ENCODE results near the gene SERPINA5. TPM values are rescaled to one million over a fixed set of nuclear protein-coding genes. Genes with fewer than 3 reads are reported as not detected.

The SERPINA5 gene
- total RNA-seq, 2 donors from 2014 or later: 4.4 to 6.8 TPM

DNA sequence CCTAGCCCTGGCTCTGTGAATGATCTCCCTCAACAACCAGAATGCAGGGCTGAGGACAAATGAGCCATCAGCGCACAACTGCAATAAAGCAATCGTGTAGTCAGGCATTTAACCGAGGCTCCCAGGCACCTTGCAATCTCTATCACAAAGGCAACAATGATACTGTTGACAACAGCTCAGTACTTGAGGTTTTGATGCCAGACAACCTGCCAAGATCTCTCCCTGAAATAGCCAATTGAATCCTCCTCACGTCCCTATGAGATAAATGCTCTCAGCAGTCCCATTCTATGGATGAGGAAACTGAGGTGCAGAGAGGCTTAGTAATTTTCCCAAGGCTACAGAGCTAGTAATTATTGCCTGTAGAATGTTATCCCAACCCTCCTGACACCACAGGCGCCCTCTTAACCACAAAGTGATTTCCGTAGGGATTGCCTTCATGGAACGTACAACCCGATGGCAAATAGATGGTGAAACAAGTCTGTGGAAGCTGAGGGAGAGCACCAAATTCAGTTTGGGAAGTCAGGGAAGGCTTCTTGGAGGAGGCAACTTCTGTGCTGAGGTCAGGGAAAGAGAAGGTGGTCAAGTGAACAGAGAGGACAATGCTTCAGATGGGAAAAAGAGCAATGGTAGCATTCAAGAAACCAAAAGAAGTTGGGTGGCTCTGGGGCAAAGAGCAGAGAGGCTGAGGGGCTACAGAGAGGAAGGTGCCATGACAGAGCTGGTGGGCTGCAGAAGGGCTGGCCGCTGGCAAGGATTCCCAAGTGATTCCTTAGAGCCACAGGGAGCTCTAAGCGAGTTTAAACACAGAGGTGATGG, 43.5 kb downstream of the SERPINA5 start:
- no peak overlapping the region for H3K4me3 ChIP-seq
- H3K27me3 ChIP-seq (replicated peaks; ENCODE audit: insufficient read depth): no peaks in the 10 kb centered on the region
- H3K9me3 ChIP-seq: no peaks in the 10 kb centered on the region
- no peak for DNase-seq (ENCODE audit: low spot score)
- no peaks in the 10 kb centered on the region for H3K4me1 ChIP-seq (ENCODE audit: control insufficient read depth in 1 of 2, low read depth in 2 of 2)
- no peaks in the 10 kb centered on the region for H3K36me3 ChIP-seq
- no peak for ATAC-seq (ENCODE audit: insufficient number of reproducible peaks, low FRiP score, low read depth)
- TF ChIP-seq, protein P1, sequence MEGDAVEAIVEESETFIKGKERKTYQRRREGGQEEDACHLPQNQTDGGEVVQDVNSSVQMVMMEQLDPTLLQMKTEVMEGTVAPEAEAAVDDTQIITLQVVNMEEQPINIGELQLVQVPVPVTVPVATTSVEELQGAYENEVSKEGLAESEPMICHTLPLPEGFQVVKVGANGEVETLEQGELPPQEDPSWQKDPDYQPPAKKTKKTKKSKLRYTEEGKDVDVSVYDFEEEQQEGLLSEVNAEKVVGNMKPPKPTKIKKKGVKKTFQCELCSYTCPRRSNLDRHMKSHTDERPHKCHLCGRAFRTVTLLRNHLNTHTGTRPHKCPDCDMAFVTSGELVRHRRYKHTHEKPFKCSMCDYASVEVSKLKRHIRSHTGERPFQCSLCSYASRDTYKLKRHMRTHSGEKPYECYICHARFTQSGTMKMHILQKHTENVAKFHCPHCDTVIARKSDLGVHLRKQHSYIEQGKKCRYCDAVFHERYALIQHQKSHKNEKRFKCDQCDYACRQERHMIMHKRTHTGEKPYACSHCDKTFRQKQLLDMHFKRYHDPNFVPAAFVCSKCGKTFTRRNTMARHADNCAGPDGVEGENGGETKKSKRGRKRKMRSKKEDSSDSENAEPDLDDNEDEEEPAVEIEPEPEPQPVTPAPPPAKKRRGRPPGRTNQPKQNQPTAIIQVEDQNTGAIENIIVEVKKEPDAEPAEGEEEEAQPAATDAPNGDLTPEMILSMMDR (IDR thresholded peaks at IDR 0.05): no peak
- H3K27ac ChIP-seq: no peak overlapping the region

DNA sequence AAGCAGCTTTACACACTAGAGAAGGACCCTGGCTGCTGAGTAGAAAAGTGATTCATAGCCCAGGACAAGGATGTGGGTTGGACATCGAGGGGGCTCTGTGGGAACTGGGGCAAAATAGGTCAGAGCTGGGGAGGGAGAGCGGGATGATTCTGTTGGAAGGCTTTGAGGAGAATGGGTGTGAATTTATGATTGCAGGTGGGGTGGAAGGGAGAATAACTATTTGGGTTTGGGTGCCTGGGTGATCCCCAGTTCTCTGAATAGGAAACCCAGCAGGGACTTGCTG, 44.1 kb downstream of the SERPINA5 start:
- H3K27me3 ChIP-seq (replicated peaks; ENCODE audit: insufficient read depth): no peaks in the 10 kb centered on the region
- no peaks in the 10 kb centered on the region for H3K9me3 ChIP-seq
- H3K27ac ChIP-seq: no peak overlapping the region
- TF ChIP-seq, protein P1 (IDR thresholded peaks at IDR 0.05): no peak
- H3K4me1 ChIP-seq (ENCODE audit: control insufficient read depth in 1 of 2, low read depth in 2 of 2): no peaks in the 10 kb centered on the region
- H3K4me3 ChIP-seq: no peak overlapping the region
- DNase-seq (ENCODE audit: low spot score) (no peak), ATAC-seq (ENCODE audit: insufficient number of reproducible peaks, low FRiP score, low read depth) (no peak)
- H3K36me3 ChIP-seq: no peaks in the 10 kb centered on the region

DNA sequence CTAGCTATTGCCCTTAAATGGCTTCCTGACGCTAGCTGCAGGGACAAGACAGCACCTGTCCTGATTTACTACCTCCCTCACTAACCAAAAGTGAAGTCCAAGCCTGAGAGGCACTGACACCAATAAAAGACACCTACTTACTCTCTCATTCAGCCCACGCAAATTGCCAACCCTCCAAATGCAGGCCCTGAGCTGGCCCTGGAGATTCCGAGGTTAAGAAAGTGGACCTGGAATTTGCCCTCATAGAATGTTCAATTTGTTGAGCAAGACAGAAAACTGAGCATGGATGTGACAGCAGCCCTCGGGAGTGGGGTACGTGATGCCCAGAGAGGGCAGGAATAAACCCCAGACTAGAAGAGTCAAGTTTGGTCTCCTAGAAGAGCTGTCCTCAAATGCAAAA, 47.4 kb downstream of the SERPINA5 start:
- TF ChIP-seq, protein P1 (IDR thresholded peaks at IDR 0.05): no peak
- Histone ChIP-seq H3K27ac (no peak overlapping the region), H3K4me3 (no peak overlapping the region), H3K27me3 (replicated peaks; ENCODE audit: insufficient read depth) (no peaks in the 10 kb centered on the region), H3K36me3 (no peaks in the 10 kb centered on the region), H3K4me1 (ENCODE audit: control insufficient read depth in 1 of 2, low read depth in 2 of 2) (no peaks in the 10 kb centered on the region), H3K9me3 (no peaks in the 10 kb centered on the region)
- DNase-seq (ENCODE audit: low spot score) (no peak), ATAC-seq (ENCODE audit: insufficient number of reproducible peaks, low FRiP score, low read depth) (no peak)

DNA sequence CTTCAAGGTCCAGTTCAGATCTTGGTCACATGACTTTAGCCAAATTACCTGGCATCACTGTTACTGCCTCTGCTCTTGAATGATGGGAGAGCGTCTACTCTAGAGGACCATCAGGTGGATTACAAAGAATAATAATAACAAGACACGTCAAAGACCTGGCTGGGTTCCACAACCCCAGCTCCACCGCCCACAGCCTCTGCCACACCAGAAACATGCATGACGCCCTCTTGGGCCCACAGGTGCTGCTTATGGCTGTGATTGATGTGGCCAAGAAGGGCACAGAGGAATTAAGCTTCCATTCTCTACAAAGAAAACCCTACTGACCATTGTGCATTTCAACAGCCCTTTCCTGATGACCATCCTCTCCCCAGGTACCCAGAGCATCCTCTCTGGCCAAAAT, 49.2 kb downstream of the SERPINA5 start:
- DNase-seq (ENCODE audit: low spot score): no peak
- TF ChIP-seq, protein P1 (IDR thresholded peaks at IDR 0.05): no peak
- no peaks in the 10 kb centered on the region for H3K9me3 ChIP-seq

DNA sequence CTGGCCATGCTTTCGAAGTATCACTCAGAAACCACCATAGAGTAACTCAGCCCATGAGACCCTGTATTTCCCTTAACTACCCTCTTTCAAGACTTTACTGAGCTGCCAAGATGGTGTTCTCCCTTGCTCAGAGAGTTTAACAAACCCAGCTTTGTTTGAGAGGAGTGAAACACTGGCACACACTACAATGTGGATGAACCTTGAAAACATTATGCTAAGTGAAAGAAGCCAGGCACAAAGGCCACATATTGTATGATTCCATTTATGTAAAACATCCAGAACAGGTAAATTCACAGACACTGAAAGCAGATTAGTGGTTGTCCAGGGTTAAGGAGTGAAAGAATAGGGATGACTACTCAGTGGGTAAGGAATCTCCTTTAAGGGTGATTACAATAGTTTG, 49.8 kb downstream of the SERPINA5 start:
- TF ChIP-seq, protein P1 (IDR thresholded peaks at IDR 0.05): no peak
- no peak overlapping the region for H3K27ac ChIP-seq
- DNase-seq (ENCODE audit: low spot score) (no peak), ATAC-seq (ENCODE audit: insufficient number of reproducible peaks, low FRiP score, low read depth) (no peak)
- no peaks in the 10 kb centered on the region for H3K9me3 ChIP-seq
- H3K36me3 ChIP-seq: no peaks in the 10 kb centered on the region
- no peaks in the 10 kb centered on the region for H3K4me1 ChIP-seq (ENCODE audit: control insufficient read depth in 1 of 2, low read depth in 2 of 2)
- no peaks in the 10 kb centered on the region for H3K27me3 ChIP-seq (replicated peaks; ENCODE audit: insufficient read depth)
- no peak overlapping the region for H3K4me3 ChIP-seq

More for the DNA sequence above, 49.2 kb downstream of the SERPINA5 start:
- no peaks in the 10 kb centered on the region for H3K36me3 ChIP-seq
- no peaks in the 10 kb centered on the region for H3K4me1 ChIP-seq (ENCODE audit: control insufficient read depth in 1 of 2, low read depth in 2 of 2)
- ATAC-seq (ENCODE audit: insufficient number of reproducible peaks, low FRiP score, low read depth): no peak
- no peaks in the 10 kb centered on the region for H3K27me3 ChIP-seq (replicated peaks; ENCODE audit: insufficient read depth)
- H3K4me3 ChIP-seq: no peak overlapping the region
- no peak overlapping the region for H3K27ac ChIP-seq

Measured in thoracic aorta (tissue), 2 donors.